Measurements from ENCODE around the gene CSNK1G2.

DNA sequence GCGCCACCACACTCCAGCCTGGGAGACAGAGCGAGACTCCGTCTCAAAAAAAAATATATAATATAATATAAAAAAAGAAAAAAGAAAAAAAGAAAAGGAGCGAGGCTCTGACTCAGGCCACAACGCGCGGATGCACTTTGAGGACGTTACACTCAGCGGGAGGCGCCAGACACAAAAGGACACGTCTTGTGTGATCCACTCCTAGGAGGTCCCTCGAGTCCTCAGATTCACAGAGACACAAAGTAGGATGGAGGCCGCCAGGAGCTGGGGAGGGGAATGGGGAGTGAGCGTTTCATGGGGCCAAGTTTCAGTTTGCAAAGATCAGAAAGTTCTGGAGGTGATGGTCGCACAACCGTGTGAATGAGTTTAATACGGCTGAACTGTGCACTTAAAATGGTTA, 47.2 kb upstream of the CSNK1G2 start:
- no peak for TF ChIP-seq POLR2AphosphoS5 (IDR thresholded peaks at IDR 0.05; ENCODE audit: low read depth, low read length)
- TF ChIP-seq POLR2A (IDR thresholded peaks at IDR 0.05; ENCODE audit: low read depth, low read length) = no peak
- TF ChIP-seq TAF1 (IDR thresholded peaks at IDR 0.05; ENCODE audit: low read depth, low read length) = no peak

Measured in GM12891 (cell line).